GM12878 (cell line): ENCODE data around the gene PHC3.

Experiments used
- ATF7 ChIP-seq: fragments of 450-650 bp; IDR thresholded peaks from 2 replicates; pipeline ENCODE4 v1.6.1; 2016; ENCODE audit warnings: low read depth, mild to moderate bottlenecking
- EZH2 ChIP-seq: IDR thresholded peaks from 2 replicates; pipeline ENCODE4 v1.6.1; 2012; ENCODE audit warnings: low read depth, mild to moderate bottlenecking, control low read depth, inconsistent platforms, low read length, borderline replicate concordance; ENCODE audit not compliant: control insufficient read depth
- NFXL1 ChIP-seq: fragments of 450-650 bp; IDR thresholded peaks from 2 replicates; pipeline ENCODE4 v1.6.1; 2017; ENCODE audit warnings: antibody characterized with exemption, mild to moderate bottlenecking, borderline replicate concordance
- POLR2A ChIP-seq: IDR thresholded peaks from 2 replicates; pipeline ENCODE4 v1.6.1; 2011; ENCODE audit warnings: low read depth, mild to moderate bottlenecking, low read length
- POLR2AphosphoS5 ChIP-seq: IDR thresholded peaks from 2 replicates; pipeline ENCODE4 v1.6.1; 2011; ENCODE audit warnings: mild to moderate bottlenecking, low read length, inconsistent platforms
- RB1 ChIP-seq: fragments of 450-650 bp; formaldehyde crosslinking; IDR thresholded peaks from 2 replicates; pipeline ENCODE4 v1.6.1; 2017; ENCODE audit warnings: mild to moderate bottlenecking, borderline replicate concordance
- ZNF207 ChIP-seq: fragments of 450-650 bp; IDR thresholded peaks from 2 replicates; pipeline ENCODE4 v1.6.1; 2014; ENCODE audit warnings: antibody characterized with exemption, mild to moderate bottlenecking, borderline replicate concordance
- TF ChIP-seq, protein P1 (sequence below), 3 experiments: IDR thresholded peaks in 2 of 3; conservative IDR thresholded peaks in 1 of 3; 2 replicates each; pipeline ENCODE4 v1.5.1; 2011; ENCODE audit warnings: low read depth in 3 of 3, low read length in 3 of 3, mild to moderate bottlenecking in 3 of 3, control low read depth in 2 of 3, moderate library complexity in 2 of 3, inconsistent platforms in 1 of 3, mixed read lengths in 1 of 3; ENCODE audit not compliant: control insufficient read depth in 2 of 3, insufficient read depth in 1 of 3; ENCODE audit errors: extremely low read depth in 1 of 3
- TF ChIP-seq, protein P2 (sequence below): IDR thresholded peaks from 2 replicates; pipeline ENCODE4 v1.6.1; 2012; ENCODE audit warnings: low read depth, low read length, improper control_type of control experiment
- TF ChIP-seq, protein P3 (sequence below): IDR thresholded peaks from 2 replicates; pipeline ENCODE4 v1.6.1; 2011; ENCODE audit warnings: borderline replicate concordance, low read depth, mild to moderate bottlenecking, moderate library complexity, mixed read lengths, low read length; ENCODE audit not compliant: insufficient read depth; ENCODE audit errors: extremely low read length

DNA sequence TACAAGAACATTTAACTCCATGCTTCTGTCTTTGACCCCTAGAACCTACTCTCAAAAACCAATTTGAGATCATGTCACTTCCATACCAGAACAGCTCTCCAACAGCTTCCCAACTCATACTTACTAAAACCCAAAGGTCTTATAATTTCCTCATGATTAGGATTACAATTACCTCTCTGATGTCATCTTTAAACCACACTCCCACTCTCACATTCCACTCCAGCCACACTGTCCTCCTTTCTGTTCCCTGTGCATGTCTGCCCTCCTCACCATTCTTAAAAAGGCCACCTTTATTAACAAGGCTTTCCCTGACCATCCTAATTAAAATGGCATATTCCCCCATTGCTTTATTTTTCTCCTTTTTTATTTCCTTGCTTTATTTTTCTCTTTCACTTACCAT is 18.9 kb downstream of the PHC3 start:
- TF ChIP-seq, protein P1, sequence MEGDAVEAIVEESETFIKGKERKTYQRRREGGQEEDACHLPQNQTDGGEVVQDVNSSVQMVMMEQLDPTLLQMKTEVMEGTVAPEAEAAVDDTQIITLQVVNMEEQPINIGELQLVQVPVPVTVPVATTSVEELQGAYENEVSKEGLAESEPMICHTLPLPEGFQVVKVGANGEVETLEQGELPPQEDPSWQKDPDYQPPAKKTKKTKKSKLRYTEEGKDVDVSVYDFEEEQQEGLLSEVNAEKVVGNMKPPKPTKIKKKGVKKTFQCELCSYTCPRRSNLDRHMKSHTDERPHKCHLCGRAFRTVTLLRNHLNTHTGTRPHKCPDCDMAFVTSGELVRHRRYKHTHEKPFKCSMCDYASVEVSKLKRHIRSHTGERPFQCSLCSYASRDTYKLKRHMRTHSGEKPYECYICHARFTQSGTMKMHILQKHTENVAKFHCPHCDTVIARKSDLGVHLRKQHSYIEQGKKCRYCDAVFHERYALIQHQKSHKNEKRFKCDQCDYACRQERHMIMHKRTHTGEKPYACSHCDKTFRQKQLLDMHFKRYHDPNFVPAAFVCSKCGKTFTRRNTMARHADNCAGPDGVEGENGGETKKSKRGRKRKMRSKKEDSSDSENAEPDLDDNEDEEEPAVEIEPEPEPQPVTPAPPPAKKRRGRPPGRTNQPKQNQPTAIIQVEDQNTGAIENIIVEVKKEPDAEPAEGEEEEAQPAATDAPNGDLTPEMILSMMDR (IDR thresholded peaks at IDR 0.05 in 2 of 3, conservative IDR thresholded peaks at IDR 0.05 in 1 of 3; ENCODE audit: control insufficient read depth in 2 of 3, extremely low read depth in 1 of 3, insufficient read depth in 1 of 3, low read depth in 3 of 3, low read length in 3 of 3), result no peak
- TF ChIP-seq POLR2A (no peak), EZH2 (no peak), ZNF207 (no peak), RB1 (no peak), NFXL1 (no peak), POLR2AphosphoS5 (no peak), ATF7 (no peak)
- TF ChIP-seq, protein P2, sequence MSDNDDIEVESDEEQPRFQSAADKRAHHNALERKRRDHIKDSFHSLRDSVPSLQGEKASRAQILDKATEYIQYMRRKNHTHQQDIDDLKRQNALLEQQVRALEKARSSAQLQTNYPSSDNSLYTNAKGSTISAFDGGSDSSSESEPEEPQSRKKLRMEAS, result no peak
- TF ChIP-seq, protein P3, sequence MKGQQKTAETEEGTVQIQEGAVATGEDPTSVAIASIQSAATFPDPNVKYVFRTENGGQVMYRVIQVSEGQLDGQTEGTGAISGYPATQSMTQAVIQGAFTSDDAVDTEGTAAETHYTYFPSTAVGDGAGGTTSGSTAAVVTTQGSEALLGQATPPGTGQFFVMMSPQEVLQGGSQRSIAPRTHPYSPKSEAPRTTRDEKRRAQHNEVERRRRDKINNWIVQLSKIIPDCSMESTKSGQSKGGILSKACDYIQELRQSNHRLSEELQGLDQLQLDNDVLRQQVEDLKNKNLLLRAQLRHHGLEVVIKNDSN, result no peak
